Measurements from ENCODE around the gene MYH7B.

Gene MYH7B

DNA sequence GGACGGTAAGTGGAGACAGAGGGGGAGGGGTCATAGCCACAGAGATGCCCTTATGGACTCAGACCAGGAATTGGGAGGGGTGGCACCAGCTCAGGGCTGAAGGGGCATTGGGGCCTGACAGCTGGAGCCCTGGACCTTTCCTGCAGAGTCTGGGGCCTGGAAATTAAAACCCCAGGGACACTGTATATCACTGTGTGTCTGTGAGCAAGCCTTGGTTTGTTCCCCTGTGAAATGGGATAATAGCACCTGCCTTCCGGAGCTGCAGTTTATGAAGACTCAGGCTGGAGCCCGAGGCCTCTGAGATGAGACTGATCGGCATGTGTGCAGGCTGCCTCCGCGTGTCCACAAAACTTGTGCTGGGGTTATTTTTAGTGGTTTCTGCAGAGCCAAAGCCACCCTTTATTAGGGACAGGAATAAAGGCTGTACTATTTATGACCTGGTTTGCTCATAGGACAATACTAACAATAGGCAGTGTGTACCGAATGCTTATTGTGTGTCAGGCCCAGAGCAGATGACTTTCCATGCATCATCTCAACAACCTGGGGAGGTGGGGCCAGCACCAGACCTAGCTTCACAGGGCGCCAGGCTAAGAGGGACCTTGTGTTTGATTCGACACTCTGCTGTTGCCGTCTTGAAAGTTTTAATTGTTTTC is 22.6 kb downstream of the MYH7B start:
- DNase-seq = no peak

GRCh38 chr20:34979366-34980153 is 23.9 kb downstream of the MYH7B start:
- DNase-seq = no peak

- no peak for DNase-seq
These were observed 25.0 kb downstream of the MYH7B start for GRCh38 chr20:34980543-34981233.

- no peak for DNase-seq
These were observed 26.8 kb downstream of the MYH7B start for GRCh38 chr20:34982270-34983088.

- DNase-seq = no peak
These were observed 27.6 kb downstream of the MYH7B start for GRCh38 chr20:34983089-34983820.

- DNase-seq = no peak
These were observed 28.5 kb downstream of the MYH7B start for GRCh38 chr20:34983995-34984735.

DNA sequence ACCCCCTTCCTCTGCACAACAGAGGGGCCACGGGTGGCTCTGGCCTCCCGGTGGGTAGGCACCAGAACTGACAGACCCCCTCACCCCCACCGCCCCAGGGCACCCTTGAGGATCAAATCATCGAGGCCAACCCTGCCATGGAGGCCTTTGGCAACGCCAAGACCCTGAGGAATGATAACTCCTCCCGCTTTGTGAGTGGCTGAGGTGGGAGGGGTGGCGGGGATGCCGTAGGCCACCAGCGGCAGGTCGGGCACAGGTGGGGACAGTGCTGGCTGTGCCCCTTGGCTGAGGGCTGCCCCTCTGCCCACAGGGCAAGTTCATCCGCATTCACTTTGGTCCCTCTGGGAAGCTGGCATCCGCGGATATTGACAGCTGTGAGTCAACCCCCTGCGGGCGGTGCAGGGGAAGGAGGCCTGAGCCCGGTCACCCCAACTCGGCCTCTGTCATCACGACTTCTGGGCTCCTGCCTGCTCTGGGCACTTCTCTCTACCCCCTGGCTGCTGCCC is 29.1 kb downstream of the MYH7B start:
- DNase-seq = no peak

- DNase-seq = no peak
These were observed 30.0 kb downstream of the MYH7B start for GRCh38 chr20:34985461-34986310.

DNA sequence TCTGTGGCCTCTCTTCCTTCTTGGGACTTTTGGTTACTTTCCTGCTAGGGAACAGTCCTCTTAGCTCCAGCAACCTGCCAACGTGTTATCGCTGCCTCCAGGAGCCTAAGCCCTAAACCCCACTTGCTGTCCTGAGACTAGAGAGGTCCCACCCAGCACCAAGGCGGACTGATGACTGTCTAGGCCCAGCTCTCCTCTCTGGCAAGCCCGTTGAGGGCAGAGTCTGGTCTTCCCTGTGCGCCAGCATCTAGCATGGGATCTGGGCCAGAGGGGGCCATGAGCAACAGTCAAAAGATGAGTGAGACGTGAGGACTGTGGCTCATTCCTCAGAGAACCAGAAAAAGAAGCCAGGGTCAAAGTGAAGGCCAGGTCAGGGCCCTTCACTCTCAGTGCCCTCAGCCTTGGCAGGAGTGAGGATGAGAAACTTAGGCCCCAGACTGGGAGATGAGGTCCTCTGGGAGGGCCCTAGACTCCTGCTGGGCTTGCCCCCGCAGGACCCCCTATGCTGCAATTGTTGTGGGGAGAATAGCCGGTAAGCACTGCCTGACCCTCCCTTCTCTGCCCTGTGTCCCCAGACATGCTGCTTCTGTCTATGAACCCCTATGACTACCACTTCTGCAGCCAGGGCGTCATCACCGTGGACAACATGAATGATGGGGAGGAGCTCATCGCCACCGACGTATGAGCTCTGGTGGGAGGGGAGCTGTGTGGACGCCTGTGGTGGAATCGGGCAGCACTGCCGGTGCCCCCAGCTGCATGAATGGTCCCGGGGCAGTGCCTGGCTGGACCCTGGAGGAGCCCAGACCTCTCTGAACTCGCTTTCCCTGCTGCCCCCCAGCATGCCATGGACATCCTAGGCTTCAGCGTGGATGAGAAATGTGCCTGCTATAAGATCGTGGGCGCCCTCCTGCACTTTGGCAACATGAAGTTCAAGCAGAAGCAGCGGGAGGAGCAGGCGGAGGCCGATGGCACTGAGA is 30.9 kb downstream of the MYH7B start:
- no peak for DNase-seq

- no peak for DNase-seq
These were observed 31.9 kb downstream of the MYH7B start for GRCh38 chr20:34987288-34988190.

DNA sequence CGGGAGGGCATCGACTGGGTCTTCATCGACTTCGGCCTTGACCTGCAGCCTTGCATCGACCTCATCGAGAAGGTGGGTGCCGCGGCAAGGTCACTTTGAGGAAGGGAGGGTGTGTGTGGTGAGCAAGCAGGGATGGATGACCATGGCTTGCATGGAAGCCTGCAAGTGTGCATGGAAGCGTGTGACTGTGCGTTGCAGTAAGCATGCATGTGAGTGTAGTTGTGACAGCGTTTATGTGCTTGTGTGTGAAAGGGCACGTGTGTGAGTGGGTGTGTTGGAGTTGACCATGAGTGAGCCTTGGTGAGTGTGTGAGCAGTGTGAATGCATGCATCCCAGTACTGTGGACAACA is 32.5 kb downstream of the MYH7B start:
- DNase-seq = no peak

DNA sequence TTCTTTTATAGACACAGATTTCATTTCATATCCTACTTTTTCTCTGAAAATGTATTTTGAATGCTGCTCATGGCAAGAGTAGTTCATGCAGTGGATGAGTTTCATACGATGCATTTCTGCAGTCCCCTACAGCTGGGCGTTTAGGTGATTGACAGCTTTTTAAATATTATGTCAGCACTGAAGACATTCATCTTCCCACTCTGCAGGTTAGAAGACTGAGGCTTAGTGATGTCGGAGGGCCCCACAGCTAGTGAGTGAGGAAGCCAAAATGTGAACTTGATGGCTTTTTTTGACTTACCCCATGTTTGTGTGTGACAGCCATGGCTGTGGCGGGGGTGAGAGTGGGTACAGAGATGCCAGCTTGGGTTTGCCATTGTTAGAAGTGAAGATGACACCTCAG is 33.5 kb downstream of the MYH7B start:
- DNase-seq = no peak

DNA sequence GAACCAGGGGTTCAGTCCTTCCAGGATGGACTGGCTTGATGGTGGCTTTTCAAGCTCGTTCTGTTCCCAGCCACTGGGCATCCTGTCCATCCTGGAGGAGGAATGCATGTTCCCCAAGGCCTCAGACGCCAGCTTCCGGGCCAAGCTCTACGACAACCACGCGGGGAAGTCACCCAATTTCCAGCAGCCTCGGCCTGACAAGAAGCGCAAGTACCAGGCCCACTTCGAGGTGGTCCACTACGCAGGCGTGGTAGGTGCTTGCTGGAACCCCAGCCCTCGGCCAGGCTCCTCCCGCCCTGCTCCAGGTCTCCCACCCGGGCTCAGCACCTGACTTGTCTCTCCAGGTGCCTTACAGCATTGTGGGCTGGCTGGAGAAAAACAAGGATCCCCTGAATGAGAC is 34.0 kb downstream of the MYH7B start:
- DNase-seq = no peak

DNA sequence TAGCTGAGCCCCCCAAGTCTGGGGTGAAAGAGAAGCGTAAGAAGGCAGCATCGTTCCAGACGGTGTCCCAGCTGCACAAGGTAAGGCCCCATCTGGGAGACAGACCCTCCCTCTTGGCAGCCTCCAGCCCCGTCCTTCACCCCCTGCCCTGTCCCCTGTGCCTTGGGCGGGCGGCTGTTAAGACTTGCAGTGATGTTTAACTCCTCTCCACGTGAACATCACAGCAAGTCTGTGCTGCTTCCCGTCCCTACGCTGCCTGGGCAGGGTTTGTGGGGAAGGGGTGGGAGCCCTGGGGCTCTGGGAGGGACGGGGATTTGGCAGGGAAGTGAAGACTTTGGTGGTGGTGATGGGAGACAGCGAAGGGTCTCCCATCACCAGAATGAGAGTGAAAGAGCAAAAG is 34.6 kb downstream of the MYH7B start:
- no peak for DNase-seq

DNA sequence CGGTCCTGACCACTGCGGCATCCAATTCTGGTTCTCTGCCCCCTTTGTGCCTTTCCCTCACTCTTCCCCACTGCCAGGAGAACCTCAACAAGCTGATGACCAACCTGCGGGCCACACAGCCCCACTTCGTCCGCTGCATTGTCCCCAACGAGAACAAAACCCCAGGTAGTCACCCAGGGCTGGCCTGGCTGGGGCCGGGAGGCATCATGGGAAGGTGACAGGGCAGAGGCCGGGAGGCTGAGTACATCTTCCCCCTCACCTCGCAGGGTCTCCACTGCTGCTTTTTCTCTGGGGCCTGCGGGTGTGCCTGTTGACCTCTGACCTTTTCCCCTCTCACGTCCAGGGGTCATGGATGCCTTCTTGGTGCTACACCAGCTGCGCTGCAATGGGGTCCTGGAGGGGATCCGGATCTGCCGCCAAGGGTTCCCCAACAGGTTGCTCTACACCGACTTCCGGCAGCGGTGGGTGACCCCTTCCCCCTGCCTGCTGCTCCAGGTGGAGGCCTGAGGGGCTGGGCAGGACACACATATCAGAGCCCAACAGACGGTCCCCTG is 35.1 kb downstream of the MYH7B start:
- no peak for DNase-seq

- no peak for DNase-seq
These were observed 37.2 kb downstream of the MYH7B start for GRCh38 chr20:34992751-34993417.

DNA sequence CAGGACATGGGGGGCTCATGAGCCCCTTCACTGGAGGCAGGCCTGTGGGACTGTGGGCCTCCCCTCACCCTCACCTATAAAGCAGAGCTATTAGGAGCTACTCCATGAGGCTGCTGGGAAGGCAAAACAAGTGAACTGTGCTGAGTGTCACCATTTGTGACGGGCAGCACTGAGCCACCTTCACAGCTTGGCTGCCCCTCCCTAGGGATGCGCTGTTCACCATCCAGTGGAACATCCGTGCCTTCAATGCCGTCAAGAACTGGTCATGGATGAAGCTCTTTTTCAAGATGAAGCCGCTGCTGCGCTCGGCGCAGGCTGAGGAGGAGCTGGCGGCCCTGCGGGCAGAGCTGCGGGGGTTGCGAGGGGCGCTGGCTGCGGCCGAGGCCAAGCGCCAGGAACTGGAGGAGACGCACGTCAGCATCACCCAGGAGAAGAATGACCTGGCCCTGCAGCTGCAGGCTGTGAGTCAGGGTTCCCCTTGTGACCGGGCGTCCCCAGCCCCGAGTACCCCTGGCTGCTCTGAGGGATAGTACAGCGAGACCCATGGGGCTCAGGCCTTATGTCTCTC is 38.4 kb downstream of the MYH7B start:
- no peak for DNase-seq

All from CD4-positive, alpha-beta T cell treated with Interleukin-15 for 1 hour (primary cell).